NCI-H748 treated with DMSO at 0.1 percent for 48 hours (cell line): Measurements from ENCODE around the gene WDR82.
A peak's percentile ranks its signal among the peaks of the same experiment; 100 is the strongest.

Experiments used
- DNase-seq: peaks from one replicate; lab custom pipeline; 2025; lab: John Stamatoyannopoulos, UW

Gene WDR82, protein sequence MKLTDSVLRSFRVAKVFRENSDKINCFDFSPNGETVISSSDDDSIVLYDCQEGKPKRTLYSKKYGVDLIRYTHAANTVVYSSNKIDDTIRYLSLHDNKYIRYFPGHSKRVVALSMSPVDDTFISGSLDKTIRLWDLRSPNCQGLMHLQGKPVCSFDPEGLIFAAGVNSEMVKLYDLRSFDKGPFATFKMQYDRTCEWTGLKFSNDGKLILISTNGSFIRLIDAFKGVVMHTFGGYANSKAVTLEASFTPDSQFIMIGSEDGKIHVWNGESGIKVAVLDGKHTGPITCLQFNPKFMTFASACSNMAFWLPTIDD

GRCh38 chr3:52278510-52279069 is at the start of gene WDR82:
TSS of gene WDR82 (minus strand) at chr3:52278649. CDS start at chr3:52278361, 288 bp downstream.
- DNase-seq, result peak; percentile 67

DNA sequence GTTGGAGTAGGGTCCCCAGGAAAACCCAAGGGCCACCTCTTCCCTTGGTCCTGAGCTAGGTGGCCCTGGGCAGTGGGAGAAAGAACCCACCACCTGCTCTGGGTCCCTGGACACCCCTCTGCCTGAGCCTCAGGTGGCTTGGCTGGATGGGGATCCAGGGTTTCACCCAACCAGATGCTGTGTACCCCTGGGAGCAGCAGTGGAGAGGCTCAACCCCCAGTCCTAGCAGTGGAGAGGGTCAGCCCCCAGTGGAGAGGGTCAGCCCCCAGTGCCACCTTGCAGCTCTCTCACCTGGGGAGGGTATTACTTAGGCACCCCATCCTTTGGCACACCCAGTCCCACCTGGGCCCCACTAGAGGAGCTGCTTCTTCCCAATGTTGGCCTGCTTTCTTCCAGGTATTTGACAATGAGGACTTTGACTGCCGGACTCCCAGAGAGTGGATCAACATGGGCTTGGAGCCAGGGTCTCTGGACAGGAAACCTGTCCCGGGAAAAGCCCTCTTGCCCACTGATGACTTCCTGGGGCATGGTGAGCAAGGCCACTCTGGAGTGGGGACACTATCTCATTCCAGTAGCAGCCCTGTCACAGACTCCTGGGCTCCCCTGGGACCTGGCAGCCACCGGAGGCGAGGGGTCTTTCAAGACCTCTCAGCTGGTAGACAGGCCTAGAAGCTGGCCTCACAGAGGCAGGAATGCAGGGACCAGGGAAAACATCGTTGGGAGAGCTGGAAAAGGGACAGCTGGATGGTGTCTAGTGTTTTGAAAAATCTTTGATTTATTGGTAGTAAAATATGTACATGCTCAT is 49.2 kb upstream of the WDR82 start:
- DNase-seq, result no peak

DNA sequence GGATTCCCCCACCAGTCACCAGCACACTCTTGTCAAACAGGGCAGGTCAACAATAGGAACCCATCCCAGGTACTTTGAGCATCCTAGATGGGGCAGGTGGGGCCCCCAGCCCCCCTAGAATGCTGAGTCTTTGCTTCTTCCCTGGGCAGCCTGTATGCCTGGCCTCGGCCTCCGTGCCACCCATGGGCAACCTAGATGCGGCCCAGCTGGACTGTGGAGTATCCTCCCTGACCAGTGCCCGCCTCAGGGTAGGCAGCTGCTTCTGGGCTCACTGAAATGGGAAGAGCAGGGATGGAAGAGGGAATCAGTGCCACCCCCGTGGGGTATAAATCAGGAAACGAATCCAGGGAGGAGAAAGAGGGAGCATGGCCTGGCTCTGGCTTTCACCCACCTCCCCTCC is 48.5 kb upstream of the WDR82 start:
- DNase-seq, result no peak

- DNase-seq, result no peak
These were observed 47.2 kb upstream of the WDR82 start for GRCh38 chr3:52325686-52326085.

GRCh38 chr3:52324676-52325075 is 46.2 kb upstream of the WDR82 start:
- no peak for DNase-seq

DNA sequence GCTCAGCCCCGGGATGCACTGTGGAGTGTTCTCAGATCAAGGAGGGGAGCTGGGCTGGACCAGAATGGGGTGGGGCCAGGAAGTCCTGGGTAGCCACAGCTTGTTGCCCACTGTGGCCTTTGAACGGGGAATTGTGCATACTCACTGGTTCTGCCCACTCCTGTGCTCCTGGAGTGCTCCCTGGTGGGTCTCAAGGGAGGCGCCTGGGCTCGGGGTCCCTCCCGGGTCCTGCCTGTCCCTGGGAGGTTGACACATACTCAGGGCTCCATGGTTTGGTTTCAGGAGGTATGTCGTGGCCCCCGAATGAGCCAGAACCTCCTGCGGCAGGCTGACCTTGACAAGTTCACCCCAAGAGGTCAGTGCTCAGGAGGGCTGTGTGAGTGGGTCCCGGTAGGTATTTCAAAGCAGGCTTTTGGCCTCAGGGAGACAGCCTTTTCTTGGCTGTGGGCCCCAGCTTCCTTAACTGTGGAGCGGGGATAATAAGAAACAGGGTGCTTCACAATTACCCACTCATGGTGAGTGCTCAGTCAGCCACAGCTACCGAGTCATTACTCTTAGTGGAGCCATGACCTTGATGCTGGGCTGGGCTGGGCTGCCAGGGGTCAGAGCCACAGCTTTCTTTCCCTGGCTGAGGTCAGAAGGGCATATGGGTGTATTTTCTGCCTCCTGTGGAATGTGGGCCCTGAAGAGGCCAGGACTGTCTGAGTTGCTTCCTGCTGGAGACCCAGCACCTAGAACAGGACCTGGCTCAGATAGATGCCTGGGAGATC is 45.3 kb upstream of the WDR82 start:
- no peak for DNase-seq

GRCh38 chr3:52322466-52322865 is 44.0 kb upstream of the WDR82 start:
- DNase-seq, result no peak

DNA sequence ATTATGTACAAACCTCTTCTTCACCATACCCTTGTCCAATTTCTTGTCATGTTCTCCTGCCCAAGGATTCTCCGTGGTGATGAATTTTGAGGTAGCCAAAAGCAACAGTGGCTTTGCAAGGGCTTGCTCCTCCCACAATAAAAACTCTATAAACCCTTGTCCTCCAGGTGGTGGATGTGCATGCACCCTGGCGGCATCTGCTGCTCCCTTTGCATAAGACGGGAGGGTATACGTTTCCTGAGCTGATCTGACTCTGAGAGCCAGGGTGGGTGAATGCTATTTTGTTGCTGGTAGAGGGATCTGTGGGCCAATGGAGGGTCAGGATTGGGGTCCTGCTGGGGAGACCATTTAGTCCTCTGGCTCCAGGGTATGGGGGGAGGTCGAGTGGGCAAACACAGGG is 43.0 kb upstream of the WDR82 start:
- no peak for DNase-seq

DNA sequence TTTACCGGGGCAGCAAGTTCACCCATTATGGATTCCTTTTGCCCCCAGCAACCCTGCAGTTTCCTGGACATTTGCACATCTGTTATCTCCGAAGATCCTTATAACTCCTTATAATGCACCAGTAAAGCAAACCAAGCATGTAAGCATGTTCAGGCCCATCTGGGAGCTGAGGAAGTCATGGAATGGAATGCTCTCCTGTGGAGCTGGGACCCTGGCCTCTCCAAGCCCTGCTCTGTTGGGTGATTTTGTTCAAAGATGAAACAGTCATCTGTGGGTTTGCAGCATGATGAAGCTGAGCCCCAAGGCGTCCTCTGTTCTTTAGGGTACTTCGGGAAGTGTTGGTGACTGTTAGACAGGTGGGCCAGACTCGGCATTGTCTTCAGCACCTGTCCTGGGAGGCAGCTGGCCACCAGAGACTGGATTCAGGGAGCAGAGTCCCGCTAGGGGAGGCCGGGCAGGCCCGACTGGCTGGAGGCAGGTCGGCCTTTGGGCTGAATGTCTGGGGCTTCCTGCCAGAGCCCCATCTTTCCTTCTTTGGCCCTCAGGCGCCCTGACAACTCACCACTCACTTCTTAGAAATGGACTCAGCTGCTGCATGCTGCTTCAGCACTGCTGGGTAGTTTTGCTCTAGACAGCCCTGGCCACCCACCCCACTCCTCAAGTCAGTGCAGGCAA is 41.6 kb upstream of the WDR82 start:
- DNase-seq, result no peak

DNA sequence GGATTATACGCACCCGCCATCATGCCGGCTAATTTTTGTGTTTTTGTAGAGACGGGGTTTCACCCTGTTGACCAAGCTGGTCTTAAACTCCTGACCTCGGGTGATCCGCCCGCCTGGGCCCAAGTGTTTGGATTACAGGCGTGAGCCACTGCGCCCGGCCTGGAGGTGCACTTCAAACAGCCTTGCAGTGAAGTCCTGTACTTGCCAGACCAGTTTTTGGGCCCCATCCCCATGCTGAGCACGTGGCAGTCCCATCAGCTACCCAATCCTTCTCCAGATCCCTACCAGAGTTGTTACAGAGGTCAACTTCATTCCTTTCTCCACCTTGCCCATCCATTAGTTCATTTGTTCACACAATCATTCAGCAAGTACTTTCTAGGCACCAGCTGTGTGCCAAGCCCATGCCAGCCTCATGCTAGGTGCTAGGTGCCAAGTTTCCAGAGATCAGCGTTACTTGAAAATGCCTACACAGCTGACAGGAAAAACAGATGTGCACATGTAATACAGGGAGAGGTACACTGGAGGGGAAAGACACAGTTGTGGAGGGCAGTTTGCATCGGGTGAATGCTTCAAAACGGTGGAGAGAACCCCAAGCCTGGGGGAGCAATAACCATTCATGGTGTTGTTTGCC is 39.9 kb upstream of the WDR82 start:
- DNase-seq, result no peak

DNA sequence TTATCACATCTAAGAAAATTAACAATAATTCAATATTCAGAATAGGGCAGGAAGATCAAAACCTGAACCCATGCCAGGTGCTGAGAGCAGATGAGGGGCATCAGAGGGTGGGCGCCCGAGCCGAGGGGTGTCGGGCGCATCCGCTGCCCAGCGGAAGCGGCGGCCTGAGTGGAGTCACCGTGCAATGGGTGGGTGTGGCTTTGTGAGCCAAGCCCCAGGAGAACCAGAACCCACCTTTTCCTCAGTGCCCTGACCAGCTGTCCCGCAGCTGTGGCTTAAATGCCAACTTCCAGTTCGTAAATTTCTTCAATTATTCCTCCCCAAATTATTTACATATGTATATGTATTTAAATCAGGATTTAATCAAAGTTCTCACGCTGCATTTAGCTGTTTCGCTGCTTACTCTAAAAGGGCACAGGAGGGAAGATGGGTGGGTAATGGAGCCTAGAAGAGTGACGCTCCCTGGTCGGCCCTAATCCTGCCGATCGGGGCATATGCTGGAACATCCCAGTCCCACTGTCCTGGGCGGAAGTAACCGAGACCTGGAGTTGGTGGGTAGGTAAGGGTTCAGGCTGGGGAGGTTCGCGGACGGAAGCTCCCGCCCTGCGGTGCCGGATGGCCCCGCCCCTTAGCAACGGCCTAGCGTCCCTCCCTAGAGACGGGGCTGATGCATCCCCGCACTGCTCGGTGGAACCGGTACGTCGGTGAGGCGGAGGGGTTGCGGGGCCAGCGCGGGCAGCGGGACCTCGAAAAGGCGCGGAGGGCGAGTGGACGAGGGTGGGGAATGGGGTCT is 39.0 kb upstream of the WDR82 start:
- peak; percentile 13 for DNase-seq

DNA sequence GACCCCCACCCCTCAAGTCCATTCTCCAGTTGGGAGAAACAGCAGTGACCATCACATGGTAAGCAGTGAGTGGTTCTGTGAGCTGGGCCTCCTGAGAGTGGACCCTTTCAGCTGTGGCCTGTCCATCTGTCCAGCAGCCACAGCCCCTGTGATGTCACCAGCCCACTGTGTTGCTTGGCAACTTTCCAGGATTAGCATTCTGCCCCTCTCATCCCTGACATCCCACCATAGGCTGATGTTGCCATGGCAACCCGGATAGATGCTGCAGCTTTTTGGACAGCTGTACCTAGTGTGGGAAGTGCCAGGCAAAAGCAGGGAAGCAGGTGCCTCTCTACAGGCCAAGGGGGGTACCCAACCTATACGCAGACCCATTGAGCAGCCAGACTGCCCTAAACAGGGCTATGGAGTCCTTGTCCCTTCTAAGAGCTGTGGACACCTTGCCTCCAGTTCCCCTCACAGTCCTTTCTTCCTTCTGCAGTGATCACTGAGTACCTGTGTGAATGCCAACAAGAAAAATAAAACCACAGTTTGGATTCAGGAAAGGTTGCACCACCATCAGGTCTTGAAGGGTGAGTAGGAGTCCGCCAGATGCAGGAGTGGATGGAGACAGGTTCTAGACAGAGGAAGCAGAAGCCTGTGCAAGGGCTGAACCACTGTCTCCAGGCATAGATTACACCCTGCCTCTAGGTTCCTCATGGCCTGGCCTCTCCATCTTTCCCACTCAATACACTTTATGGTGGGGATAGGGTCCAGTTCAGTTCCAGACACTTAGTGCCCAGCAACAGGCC is 37.7 kb upstream of the WDR82 start, which contains the start of gene DNAH1:
Gene DNAH1 (plus strand): TSS at position 343 of the 788 bp plus-strand sequence. CDS start 6,124 bp downstream, outside the sequence.
- peak; percentile 10 for DNase-seq

GRCh38 chr3:52315006-52315405 is 36.6 kb upstream of the WDR82 start:
- no peak for DNase-seq

- DNase-seq, result no peak
These were observed 36.0 kb upstream of the WDR82 start for GRCh38 chr3:52314489-52314888.

DNA sequence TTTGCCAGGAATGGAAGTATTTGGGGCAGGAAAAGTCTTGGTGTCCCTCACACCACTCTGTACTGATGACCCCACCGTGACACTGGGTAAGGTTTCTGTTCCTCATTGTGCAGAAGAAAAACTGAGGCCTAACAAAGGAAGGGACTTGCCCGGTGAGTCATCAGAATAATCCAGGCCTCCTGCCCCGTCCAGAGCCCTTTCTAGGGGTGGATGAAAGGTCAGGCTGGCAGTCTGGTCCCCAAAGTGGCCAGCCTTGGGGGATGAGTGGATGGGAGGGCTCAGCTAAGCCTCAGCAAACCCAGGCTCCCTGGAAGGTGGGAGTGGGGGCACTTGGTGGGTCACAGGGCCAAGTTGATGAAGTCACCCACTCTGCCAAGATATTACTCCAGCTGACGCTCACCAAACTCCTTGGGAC is 35.3 kb upstream of the WDR82 start:
- DNase-seq, result no peak

- DNase-seq, result no peak
These were observed 34.8 kb upstream of the WDR82 start for GRCh38 chr3:52313188-52313773.

- peak; percentile 87 for DNase-seq
These were observed 33.2 kb upstream of the WDR82 start for GRCh38 chr3:52311576-52312119.

GRCh38 chr3:52310861-52311575 is 32.6 kb upstream of the WDR82 start:
- DNase-seq, result no peak
